Esophagus (tissue), 2 donors: ENCODE results near the gene HES3. TPM values are rescaled to one million over a fixed set of nuclear protein-coding genes. Genes with fewer than 3 reads are reported as not detected.

Experiments
- H3K27ac ChIP-seq, 2 donors: one replicate each; pipeline ENCODE4 v1.5.1; 2013; ENCODE audit warnings: low read depth in 2 of 2, mild to moderate bottlenecking in 2 of 2, inconsistent platforms in 1 of 2, low read length in 1 of 2, moderate library complexity in 1 of 2
- H3K27me3 ChIP-seq, 2 donors: one replicate each; pipeline ENCODE4 v1.6.1; 2013; ENCODE audit warnings: low read length in 2 of 2, control low read depth in 1 of 2, mild to moderate bottlenecking in 1 of 2; ENCODE audit not compliant: insufficient read depth in 2 of 2, control insufficient read depth in 1 of 2
- H3K36me3 ChIP-seq, 2 donors: one replicate each; pipeline ENCODE4 v1.6.1; 2013; ENCODE audit warnings: low read length in 1 of 2; ENCODE audit not compliant: control insufficient read depth in 2 of 2, insufficient read depth in 2 of 2
- H3K4me1 ChIP-seq, 2 donors: one replicate each; pipeline ENCODE4 v1.6.1; 2013; ENCODE audit warnings: low read length in 1 of 2; ENCODE audit not compliant: control insufficient read depth in 2 of 2, insufficient read depth in 2 of 2
- H3K4me3 ChIP-seq, 2 donors: one replicate each; pipeline ENCODE4 v1.5.1; 2013; ENCODE audit warnings: low read length in 2 of 2, mild to moderate bottlenecking in 2 of 2, low read depth in 1 of 2, moderate library complexity in 1 of 2
- H3K9me3 ChIP-seq, 2 donors: one replicate each; pipeline ENCODE4 v1.6.1; 2013; ENCODE audit warnings: mild to moderate bottlenecking in 2 of 2, low read depth in 1 of 2, low read length in 1 of 2, moderate library complexity in 1 of 2; ENCODE audit not compliant: control insufficient read depth in 2 of 2, insufficient read depth in 1 of 2
- WGBS, 2 donors: extraction: QIAGEN DNeasy Blood & Tissue Kit; methylation state at CpG; one replicate each; pipeline ENCODE4 v1.1.7; 2013; 5-methylcytosine and 5-hydroxymethylcytosine counted together
- polyA plus RNA-seq, 2 donors: library from polyadenylated mRNA; stranded (reverse); fragments of 200-250 nt; gene quantifications; one replicate each; pipeline ENCODE4 v1.2.3, GENCODE V29; 2013
- donor health status: healthy with polysubstance abuse.
- donor health status: Bipolar disorder and iron deficiency.

HES3 gene
- polyA plus RNA-seq, 2 donors = not detected

GRCh38 chr1:6207075-6207885 lies 36.7 kb upstream of the HES3 start:
- Histone ChIP-seq H3K9me3 (no peaks in the 10 kb centered on the region), H3K4me3 (peak overlapping the region; percentile 56 to 87), H3K4me1 (peaks cover 0 to 21% of the 10 kb centered on the region in 2 donors), H3K36me3 (peaks cover 0 to 25% of the 10 kb centered on the region in 2 donors), H3K27ac (no peak overlapping the region), H3K27me3 (no peaks in the 10 kb centered on the region)
- 84 to 87% methylated on average over 19 of the region's 19 CpGs for WGBS, 2 donors

GRCh38 chr1:6207921-6208320 lies 36.1 kb upstream of the HES3 start:
- Histone ChIP-seq H3K4me3 (no peak overlapping the region), H3K27ac (no peak overlapping the region), H3K4me1 (peaks cover 0 to 21% of the 10 kb centered on the region in 2 donors), H3K9me3 (no peaks in the 10 kb centered on the region), H3K27me3 (no peaks in the 10 kb centered on the region), H3K36me3 (peaks cover 4 to 28% of the 10 kb centered on the region in 2 donors)
- WGBS, 2 donors = 92 to 93% methylated on average over 10 of the region's 10 CpGs

GRCh38 chr1:6208723-6209660 lies 35.0 kb upstream of the HES3 start:
- Histone ChIP-seq H3K4me1 (peaks cover 0 to 21% of the 10 kb centered on the region in 2 donors), H3K9me3 (no peaks in the 10 kb centered on the region), H3K27ac (no peak overlapping the region), H3K27me3 (no peaks in the 10 kb centered on the region), H3K36me3 (peaks cover 5 to 28% of the 10 kb centered on the region in 2 donors), H3K4me3 (peak overlapping the region; percentile 12 to 28)
- WGBS, 2 donors = 23 to 32% methylated on average over 98 to 99 of the region's 99 CpGs

GRCh38 chr1:6209661-6210580 lies 34.1 kb upstream of the HES3 start:
- no peaks in the 10 kb centered on the region for H3K27me3 ChIP-seq
- WGBS, 2 donors = 87 to 91% methylated on average over 13 to 17 of the region's 17 CpGs
- no peak overlapping the region for H3K4me3 ChIP-seq

DNA sequence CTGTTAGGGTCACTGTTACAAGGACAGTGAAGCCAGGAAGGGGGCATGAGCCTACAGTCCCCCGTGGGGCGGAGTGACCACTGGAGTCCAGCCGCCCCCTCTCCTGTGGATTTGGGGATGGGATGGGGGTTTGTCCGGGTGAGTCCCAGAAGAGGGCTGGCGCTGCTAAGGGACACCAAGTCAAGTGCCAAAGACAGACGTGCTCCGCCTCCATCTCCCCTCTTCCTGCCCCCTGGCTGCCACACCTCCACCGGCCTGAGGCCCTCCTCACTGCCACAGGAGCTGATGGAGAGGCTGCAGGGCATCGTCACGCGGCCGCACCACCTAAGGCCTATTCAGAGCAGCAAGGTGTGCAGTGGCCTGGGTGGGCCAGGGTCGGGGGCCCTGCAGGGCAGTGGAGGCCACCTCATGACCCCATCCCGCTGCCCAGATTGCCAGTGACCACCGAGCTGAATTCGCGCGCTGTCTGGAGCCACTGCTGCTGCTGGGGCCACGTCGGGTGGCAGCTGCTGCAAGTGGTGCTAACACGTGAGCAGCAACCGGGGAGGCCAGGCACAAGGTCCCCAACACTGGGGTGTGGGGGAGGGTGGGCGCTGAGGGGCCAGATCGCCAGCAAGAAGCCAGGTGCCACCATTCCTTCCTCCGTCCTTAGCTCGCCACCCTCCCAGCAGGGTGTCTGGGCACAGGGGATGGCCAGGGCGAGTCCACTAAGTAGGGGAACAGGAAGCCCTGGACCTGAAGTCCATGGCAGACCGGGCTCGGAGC lies 33.2 kb upstream of the HES3 start:
- no peaks in the 10 kb centered on the region for H3K27me3 ChIP-seq

More at GRCh38 chr1:6209661-6210580, 34.1 kb upstream of the HES3 start:
- Histone ChIP-seq H3K9me3 (no peaks in the 10 kb centered on the region), H3K27ac (no peak overlapping the region), H3K4me1 (peaks cover 0 to 18% of the 10 kb centered on the region in 2 donors), H3K36me3 (peaks cover 5 to 28% of the 10 kb centered on the region in 2 donors)

DNA sequence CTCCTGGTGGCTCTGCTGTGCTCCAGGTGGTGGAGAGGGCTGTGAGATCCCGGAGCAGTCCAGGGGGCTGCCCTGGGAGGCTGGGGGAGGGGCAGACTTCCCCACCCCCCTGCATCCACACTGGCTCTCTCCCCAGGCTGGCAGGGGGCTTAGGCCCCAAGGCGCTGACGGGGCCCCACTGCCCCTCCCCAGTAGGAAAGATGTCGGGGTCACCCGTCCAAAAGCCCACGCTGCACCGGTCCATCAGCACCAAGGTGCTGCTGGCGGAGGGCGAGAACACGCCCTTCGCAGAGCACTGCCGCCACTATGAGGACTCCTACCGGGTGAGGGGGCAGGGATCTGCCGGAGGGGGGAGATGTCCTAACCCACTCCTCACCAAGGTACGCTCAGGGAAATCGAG lies 32.2 kb upstream of the HES3 start:
- no peak overlapping the region for H3K4me3 ChIP-seq

More for the DNA sequence above, 33.2 kb upstream of the HES3 start:
- WGBS, 2 donors = 92 to 95% methylated on average over 19 to 29 of the region's 29 CpGs
- peaks cover 5 to 28% of the 10 kb centered on the region in 2 donors for H3K36me3 ChIP-seq
- no peaks in the 10 kb centered on the region for H3K9me3 ChIP-seq
- H3K27ac ChIP-seq = no peak overlapping the region
- H3K4me1 ChIP-seq = peaks cover 0 to 16% of the 10 kb centered on the region in 2 donors
- H3K4me3 ChIP-seq = no peak overlapping the region

DNA sequence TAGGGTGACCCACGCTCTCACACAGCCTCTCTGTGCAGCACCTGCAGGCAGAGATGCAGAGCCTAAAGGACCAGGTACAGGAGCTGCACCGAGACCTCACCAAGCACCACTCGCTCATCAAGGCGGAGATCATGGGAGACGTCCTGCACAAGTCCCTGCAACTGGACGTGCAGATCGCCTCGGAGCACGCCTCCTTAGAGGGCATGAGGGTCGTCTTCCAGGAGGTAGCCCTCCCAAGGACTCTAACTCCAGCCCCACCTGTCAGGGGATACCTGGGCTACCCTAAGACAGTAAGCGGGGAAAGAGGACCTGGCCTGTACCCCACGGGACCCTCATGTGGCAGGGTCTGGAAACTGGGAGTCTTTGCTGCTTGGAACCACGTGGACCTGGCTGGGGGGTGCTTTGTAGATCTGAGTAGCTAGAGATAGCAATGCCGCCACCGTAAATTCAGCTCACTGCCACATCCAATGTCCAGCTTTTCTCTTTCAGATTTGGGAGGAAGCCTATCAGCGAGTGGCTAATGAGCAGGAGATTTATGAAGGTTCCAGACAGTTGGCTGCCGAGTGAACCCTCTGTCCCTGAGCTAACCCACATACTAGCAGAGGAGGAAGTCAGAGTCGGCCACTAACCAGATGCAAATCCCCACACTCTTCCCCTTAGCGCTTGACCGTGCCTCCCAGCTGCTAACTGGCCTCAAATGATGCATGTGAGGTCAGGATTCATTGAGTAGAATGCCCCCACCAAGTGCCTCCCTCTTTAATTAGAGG lies 31.6 kb upstream of the HES3 start:
- Histone ChIP-seq H3K4me3 (no peak overlapping the region), H3K4me1 (peaks cover 0 to 7% of the 10 kb centered on the region in 2 donors), H3K27ac (no peak overlapping the region), H3K27me3 (no peaks in the 10 kb centered on the region), H3K9me3 (no peaks in the 10 kb centered on the region), H3K36me3 (peaks cover 5 to 33% of the 10 kb centered on the region in 2 donors)
- WGBS, 2 donors = 84 to 85% methylated on average over 20 of the region's 20 CpGs

More for the DNA sequence above, 32.2 kb upstream of the HES3 start:
- Histone ChIP-seq H3K27ac (no peak overlapping the region), H3K4me1 (peaks cover 0 to 13% of the 10 kb centered on the region in 2 donors), H3K27me3 (no peaks in the 10 kb centered on the region), H3K9me3 (no peaks in the 10 kb centered on the region), H3K36me3 (peaks cover 5 to 33% of the 10 kb centered on the region in 2 donors)
- WGBS, 2 donors = 90% methylated on average over 16 of the region's 16 CpGs
